IPS-NIHi7 (cell line): ENCODE data around the gene CRTC1.
"Not testable (repeated sequence)": the region's sequence is repeated elsewhere in the genome, so short reads cannot be mapped to it uniquely, and the experiment has no call there.

Experiments used
- DNase-seq: peaks from one replicate; pipeline ENCODE4 v3.0.0; 2012; ENCODE audit warnings: mixed read lengths; ENCODE audit errors: extremely low spot score

The CRTC1 gene

DNA sequence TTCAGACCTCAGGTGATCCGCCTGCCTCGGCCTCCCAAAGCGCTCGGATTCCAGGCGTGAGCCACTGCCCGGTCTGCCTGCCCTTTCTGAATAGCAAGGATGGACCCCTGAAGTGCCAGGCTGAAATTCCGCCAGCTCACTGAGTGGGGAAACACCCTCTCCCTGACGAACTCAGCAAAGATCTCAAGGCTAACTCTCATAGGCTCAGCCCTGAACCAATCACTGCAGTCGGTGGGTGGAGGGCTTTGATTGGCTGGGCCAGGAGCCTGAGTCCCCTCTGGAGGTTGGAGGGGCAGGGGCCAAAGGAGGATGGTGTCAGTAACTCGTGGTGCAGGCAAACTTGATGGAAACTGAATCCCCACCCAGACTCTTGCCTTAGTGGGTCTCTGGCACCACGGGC is 118.9 kb downstream of the CRTC1 start:
- peak; percentile 80 for DNase-seq

DNA sequence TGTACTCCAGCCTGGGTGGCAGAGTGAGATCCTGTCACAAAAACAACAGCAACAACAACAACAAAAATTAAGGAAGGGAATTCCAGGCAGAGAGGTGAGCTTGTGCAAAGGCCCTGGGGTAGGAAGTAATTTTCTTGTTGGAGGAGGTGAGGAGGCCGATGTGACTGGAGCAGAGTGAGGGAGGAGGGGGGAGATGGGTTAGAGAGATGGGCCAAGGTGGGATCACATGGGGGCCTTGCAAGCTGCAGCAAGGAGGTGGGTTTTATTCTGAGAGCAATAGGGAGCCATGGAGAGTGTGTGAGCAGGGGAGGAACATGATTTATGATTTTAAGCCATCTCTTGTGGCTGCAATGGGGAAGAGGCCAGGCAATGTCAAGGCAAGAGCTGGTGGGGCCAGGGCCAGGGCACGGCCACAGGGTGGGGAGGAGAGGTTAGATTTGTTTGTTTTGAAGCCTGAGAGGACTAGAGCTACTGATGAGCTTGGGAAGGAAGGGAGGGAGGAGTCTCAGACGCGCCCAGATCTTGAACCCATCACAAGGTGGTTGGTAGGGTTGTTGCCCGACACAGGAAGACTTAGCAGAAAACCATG is 120.2 kb downstream of the CRTC1 start:
- no peak for DNase-seq

- no peak for DNase-seq
These were observed 120.7 kb downstream of the CRTC1 start for GRCh38 chr19:18804139-18804601.

DNA sequence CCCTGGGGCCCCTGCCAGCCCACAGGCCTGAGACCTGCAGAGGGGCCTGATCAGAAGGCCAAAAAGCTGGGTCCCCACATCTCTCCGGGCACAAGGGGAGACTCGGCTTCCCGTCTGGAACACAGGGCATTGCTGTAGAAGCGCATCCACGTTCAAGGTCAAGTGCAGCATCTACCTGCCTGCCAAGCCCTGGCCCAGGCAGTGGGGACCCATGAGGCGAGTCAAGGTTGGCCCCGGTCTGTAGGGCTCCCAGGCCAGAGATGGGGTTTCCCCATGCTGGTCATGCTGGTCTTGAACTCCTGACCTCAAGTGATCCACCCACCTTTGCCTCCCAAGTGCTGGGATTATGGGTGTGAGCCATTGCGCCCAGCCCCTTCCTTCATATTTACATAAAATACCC is 121.2 kb downstream of the CRTC1 start:
- no peak for DNase-seq

GRCh38 chr19:18807861-18808331 is 124.4 kb downstream of the CRTC1 start:
- peak; percentile 6 for DNase-seq

- DNase-seq: no peak
These were observed 125.8 kb downstream of the CRTC1 start for GRCh38 chr19:18809149-18809868.

DNA sequence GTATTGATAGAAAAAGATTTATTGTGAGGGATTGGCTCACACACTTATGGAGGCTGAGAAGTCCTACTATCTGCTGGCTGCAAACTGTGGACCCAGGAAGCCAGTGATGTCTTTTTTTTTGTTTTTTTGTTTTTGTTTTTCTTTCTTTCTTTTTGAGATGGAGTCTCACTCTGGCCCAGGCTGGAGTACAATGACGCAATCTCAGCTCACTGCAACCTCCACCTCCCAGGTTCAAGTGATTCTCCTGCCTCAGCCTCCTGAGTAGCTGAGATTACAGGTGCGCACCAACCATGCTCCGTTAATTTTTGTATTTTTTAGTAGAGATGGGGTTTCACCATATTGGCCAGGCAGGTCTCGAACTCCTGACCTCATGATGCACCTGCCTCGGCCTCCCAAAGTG is 128.2 kb downstream of the CRTC1 start:
- DNase-seq: not testable (repeated sequence)

GRCh38 chr19:18814063-18814462 is 130.6 kb downstream of the CRTC1 start:
- no peak for DNase-seq

GRCh38 chr19:18815673-18816072 is 132.2 kb downstream of the CRTC1 start:
- no peak for DNase-seq

DNA sequence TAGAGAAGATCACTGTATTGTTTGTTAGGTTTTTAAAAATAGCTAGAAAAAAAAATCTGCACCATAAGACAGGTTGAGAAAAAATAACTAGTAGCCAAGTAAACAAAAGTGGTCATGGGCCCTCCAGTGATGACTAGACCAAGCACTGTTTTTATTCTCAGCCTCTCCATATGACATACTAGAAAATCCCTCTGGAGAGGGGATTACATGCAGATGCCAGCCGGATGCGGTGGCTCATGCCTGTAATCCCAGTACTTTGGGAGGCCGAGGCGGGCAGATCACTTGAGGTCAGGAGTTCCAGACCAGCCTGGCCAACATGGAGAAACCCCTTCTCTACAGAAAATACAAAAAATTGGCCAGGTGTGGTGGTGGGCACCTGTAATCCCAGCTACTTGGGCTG is 133.2 kb downstream of the CRTC1 start:
- DNase-seq: not testable (repeated sequence)

GRCh38 chr19:18817574-18817973 is 134.1 kb downstream of the CRTC1 start:
- no peak for DNase-seq

DNA sequence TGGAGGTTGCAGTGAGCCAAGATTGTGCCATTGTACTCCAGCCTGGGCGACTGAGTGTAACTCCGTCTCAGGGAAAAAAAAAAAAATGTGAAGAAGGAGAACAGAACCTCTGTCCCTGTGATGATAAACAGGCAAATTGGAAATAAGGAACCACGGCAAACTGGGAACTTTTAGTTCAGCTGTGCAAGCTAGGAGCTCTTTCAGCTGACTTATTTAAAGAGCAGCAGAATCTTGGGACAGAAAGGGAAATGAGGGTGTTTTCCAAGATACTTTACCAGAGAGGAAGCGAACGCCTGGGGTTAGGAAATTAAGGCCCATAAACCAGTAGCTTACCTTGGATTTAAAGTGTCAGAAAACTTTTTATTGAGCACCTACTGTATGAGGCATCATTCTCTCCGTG is 145.3 kb downstream of the CRTC1 start:
- DNase-seq: no peak

DNA sequence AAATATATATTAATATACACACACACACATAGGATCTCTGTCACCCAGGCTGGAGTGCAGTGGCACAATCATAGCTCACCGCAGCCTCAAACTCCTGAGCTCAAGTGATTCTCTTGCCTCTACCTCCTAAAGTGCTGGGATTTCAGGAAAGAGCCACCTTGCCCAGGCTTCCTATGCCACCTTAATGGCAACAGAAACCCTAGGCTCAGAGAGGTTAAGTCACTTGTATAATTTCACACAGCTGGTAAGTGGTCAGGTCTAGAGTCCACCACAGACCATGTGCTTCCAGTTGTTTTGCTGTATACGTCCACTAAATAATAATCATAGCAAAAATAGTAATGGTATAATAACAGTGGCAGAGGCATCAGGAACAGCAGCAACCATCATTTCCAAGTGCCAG is 147.0 kb downstream of the CRTC1 start:
- no peak for DNase-seq

- DNase-seq: peak; percentile 99
These were observed 148.2 kb downstream of the CRTC1 start, which contains the start of gene UPF1 for GRCh38 chr19:18831524-18832305. UPF1 (plus strand) TSS chr19:18831959; CDS start chr19:18832210, 251 bp downstream.
